Activated CD4-positive, alpha-beta T cell treated with anti-CD3 and anti-CD28 coated beads, Interleukin-2, Interleukin-4, amounts not matched to agents 100 ng/mL and 50 ng/mL, durations not matched to agents 16 hours and 8 hours (primary cell): ENCODE data around the gene GLCE.
"Not testable (repeated sequence)": the region's sequence is repeated elsewhere in the genome, so short reads cannot be mapped to it uniquely, and the experiment has no call there.

Source experiments
- DNase-seq: peaks from one replicate; pipeline ENCODE4 v3.0.0-alpha.2; 2020; ENCODE audit warnings: low spot score

GLCE gene

DNA sequence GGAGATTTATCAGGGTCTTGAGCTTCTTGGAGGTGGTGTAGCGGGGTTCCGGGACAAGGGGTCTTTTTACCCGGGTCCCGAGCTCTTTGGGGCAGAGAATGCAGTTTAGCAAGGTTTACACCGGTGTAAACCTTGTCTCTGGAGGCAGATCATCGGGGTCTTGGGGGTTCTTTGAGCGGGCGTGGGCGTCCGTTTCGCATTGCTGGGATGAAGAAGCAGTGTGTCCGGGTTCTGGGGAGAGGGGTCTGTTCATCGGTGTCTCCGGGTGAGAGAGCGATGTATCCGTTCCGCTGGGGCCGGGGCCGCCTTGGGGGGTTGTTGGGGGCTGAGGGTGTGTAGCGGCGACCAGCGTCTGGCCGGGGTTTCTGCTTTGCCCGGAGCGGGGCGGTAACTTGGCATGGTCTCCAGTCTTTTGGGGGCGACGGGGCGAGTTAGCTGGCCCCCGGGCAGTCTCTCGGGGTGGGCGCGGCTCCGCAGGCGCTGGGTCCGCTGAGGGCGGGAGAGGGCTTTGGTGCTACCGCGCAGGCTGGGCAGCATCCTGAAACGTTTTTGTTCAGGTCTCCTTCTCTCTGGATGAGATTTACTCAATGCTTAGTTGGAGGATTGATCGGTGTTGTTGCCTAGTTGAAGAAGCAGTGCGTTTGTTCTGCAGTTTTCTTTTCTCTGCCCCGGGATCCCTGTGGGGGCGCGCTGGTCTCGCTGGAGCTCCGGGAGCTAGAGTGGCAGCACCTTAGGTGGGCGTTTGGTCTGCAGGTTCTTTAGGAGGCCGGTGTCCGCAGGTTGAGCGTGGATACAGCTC is 843 bp downstream of the GLCE start:
- peak; percentile 2 for DNase-seq

DNA sequence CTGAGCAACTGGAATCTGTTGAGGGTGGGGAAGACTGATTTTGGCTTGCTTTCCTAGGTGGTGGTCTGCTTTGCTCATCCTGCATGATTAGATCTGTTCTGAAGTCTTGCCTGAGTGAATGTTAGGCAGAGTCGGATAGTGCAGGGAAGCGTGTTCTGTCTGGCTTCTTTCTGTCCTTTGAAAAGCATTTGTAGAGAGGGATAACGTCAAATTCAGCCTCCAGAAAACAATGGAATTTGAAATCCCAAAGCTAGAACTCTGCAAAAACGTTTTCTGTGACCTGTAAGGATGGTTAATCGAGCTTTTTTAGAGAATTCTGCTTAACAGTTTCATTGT is 1.4 kb downstream of the GLCE start:
- no peak for DNase-seq

DNA sequence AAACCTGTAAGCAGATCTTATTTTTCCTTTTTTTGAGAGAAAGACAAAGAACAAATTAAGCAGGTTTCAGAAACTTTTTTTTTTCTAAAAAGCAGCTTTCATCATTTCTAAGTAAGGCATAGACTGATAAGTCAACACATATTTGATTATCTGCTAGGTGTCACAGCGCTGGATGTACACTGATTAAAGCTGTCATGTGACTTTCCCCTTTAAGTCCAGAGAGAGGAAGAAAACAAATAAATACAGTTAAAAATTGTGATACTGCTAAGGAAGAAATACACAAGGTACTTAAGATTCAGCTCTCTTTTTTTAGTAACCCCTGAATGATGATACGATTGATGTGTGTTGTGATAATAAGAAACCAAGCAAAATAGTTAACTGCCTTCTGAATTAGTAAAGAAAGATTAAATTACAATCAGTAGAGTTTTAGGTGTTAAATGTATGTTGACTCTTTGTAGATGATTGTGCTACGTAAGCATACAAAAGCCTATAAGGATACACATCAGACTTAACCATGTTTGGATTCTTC is 2.8 kb downstream of the GLCE start:
- DNase-seq: no peak

- DNase-seq: no peak
These were observed 4.6 kb downstream of the GLCE start for GRCh38 chr15:69164807-69165636.

DNA sequence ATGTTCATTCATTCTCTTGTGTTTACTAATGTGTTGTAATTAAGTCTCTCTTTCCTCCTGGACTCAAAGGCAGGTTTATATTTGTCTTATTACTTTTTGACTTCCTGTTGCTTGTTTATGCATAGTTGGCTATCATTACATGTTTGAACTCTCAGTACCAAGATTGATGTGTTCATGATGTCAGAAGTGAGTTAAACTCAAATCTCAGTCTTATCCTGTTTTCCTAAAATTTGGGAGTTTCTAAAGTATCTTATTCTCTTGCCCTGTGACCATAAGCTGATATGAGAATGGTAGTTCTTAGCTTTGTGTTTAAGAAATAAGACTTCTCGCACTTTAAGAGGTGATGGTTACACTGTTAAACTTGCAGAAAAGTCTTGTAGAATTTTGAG is 5.2 kb downstream of the GLCE start:
- no peak for DNase-seq

- DNase-seq: no peak
These were observed 6.9 kb downstream of the GLCE start for GRCh38 chr15:69167218-69167846.

- not testable (repeated sequence) for DNase-seq
These were observed 7.9 kb downstream of the GLCE start for GRCh38 chr15:69168361-69168760.

DNA sequence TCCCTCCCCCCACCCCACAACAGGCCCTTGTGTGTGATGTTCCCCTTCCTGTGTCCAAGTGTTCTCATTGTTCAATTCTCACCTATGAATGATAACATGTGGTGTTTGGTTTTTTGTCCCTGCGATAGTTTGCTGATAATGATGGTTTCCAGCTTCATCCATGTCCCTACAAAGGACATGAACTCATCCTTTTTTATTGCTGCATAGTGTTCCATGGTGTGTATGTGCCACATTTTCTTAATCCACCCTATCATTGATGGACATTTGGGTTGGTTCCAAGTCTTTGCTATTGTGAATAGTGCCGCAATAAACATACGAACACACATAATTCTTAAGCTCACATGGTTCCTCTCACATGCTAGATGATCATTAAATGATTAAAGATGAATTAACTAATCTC is 9.1 kb downstream of the GLCE start:
- DNase-seq: not testable (repeated sequence)

- no peak for DNase-seq
These were observed 10.2 kb downstream of the GLCE start for GRCh38 chr15:69170597-69170996.

DNA sequence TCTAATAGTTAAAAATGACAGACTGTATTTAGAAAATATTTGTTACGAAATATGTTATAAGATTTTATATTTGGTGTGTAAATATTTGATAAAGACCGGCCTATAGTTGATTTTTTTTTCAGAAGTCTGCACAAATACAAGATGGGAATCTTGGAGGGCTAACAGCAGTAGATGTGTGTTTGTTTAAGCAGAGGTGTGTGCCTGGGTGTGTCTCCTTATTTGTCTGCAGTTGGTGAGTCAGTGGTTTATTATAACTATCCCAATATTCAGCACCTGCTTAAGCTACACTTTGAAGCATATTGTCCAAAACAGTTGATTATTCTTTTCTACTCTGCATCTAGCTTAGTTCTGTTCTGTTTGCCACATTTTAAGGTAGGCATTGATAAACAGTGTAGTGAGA is 12.4 kb downstream of the GLCE start:
- DNase-seq: no peak

GRCh38 chr15:69175536-69175935 is 15.1 kb downstream of the GLCE start:
- DNase-seq: no peak

GRCh38 chr15:69181424-69181823 is 21.0 kb downstream of the GLCE start:
- no peak for DNase-seq

GRCh38 chr15:69185216-69185615 is 24.8 kb downstream of the GLCE start:
- no peak for DNase-seq

DNA sequence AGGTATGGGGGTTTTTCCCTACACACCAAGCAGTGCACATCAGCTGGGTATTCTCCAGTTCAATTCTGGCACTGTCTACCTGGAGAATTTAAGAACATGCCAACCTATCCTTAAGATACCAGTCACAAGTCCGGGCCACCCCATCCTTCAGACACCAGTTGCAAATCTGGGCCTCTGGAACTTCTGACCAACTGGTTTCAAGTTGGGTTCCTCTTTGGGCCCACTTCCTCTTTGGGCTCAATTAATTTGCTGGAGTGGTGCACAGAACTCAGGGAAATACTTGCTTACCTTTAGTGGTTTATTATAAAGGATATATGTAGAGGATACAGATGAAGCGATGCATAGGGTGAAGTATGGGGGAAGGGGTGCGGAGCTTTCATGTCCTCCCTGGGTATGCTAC is 25.3 kb downstream of the GLCE start:
- no peak for DNase-seq

DNA sequence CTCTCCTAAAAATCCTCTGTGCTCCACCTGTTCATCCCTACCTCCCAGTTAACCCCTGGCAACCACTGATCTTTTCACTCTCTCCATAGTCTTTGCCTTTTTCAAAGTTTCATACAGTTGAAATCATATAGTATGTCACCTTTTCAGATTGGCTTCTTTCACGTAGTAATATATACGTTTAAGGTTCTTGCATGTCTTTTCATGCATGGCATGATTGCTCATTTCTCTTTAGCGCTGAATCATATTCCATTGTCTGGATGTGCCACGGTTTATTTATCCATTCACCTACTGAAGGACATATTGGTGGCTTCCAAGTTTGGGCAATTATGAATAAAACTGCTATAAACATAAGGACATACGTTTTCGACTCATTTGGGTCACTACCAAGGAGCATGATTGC is 28.7 kb downstream of the GLCE start:
- no peak for DNase-seq

GRCh38 chr15:69190091-69190490 is 29.7 kb downstream of the GLCE start:
- DNase-seq: no peak

GRCh38 chr15:69190504-69190903 is 30.1 kb downstream of the GLCE start:
- DNase-seq: no peak

GRCh38 chr15:69194025-69194827 is 33.8 kb downstream of the GLCE start:
- no peak for DNase-seq

GRCh38 chr15:69194854-69195253 is 34.4 kb downstream of the GLCE start:
- DNase-seq: no peak

- no peak for DNase-seq
These were observed 40.7 kb downstream of the GLCE start for GRCh38 chr15:69200832-69201745.

GRCh38 chr15:69206079-69206478 is 45.6 kb downstream of the GLCE start:
- DNase-seq: no peak
